Cerebellar cortex (tissue), 1 donor: ENCODE data around the gene ACTG2.

ENCODE experiments used
- DNase-seq: peaks from one replicate; pipeline ENCODE4 v3.0.0-alpha.2; 2015; ENCODE audit warnings: low spot score

Gene ACTG2

GRCh38 chr2:73969356-73969755 is 76.5 kb downstream of the ACTG2 start:
- DNase-seq, result no peak
